Sigmoid colon (tissue), 4 donors: ENCODE measurements around the gene APC.

Source experiments
- POLR2AphosphoS5 ChIP-seq, 4 donors: sonication (generic); formaldehyde crosslinking; IDR thresholded peaks; one replicate each; pipeline ENCODE4 v1.6.1; 2017; ENCODE audit warnings: antibody characterized with exemption in 4 of 4
- TF ChIP-seq, protein P1 (sequence below), 4 experiments: fragments of 450-650 bp in 3 of 4; fragments of 200-600 bp in 1 of 4; IDR thresholded peaks; one replicate each; pipeline ENCODE4 v1.5.1; 2016 to 2019; ENCODE audit warnings: antibody characterized with exemption in 4 of 4, mild to moderate bottlenecking in 3 of 4, moderate library complexity in 2 of 4

DNA sequence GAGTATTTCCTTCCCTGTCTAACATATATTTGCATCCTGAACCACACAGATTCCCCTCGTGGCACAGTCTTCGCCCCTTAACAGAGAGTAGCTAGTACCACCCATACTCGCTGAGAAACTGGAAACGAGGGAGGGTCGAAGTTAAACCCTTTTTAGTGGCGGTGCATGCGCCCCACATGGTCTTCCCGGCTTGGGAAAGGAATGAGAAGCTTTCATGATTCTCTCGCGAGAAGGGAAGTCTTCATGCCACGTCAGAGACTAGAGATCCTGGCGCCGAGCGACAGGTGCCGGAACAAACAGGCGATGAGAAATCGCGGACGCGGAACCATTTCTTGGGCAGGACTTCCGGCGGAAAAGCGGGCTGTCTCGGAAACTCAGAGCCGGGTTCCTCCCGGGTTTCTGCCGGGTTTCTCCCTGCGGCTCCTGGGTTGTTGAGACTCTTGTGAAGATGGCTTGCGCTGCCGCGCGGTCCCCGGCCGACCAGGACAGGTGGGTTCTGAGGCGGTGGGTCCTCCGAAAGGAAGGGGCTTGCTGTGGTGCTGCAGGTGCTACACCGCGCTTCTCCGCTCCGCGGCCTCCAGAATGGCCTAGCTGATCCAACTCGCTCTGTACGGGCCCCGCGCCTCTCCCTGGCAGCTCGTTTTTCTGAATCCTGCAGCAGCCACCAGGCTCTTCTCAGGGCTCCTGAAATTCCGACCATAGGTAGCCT is 123.4 kb downstream of the APC start, which contains the start of gene SRP19:
- TF ChIP-seq POLR2AphosphoS5 (IDR thresholded peaks at IDR 0.05) = peak; percentile 69 to 92 (median 84)
- TF ChIP-seq, protein P1, sequence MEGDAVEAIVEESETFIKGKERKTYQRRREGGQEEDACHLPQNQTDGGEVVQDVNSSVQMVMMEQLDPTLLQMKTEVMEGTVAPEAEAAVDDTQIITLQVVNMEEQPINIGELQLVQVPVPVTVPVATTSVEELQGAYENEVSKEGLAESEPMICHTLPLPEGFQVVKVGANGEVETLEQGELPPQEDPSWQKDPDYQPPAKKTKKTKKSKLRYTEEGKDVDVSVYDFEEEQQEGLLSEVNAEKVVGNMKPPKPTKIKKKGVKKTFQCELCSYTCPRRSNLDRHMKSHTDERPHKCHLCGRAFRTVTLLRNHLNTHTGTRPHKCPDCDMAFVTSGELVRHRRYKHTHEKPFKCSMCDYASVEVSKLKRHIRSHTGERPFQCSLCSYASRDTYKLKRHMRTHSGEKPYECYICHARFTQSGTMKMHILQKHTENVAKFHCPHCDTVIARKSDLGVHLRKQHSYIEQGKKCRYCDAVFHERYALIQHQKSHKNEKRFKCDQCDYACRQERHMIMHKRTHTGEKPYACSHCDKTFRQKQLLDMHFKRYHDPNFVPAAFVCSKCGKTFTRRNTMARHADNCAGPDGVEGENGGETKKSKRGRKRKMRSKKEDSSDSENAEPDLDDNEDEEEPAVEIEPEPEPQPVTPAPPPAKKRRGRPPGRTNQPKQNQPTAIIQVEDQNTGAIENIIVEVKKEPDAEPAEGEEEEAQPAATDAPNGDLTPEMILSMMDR (IDR thresholded peaks at IDR 0.05) = no peak
